Measurements from ENCODE around the gene LRRC4C. TPM values are rescaled to one million over a fixed set of nuclear protein-coding genes. Genes with fewer than 3 reads are reported as not detected.

LRRC4C gene
- total and polyA plus RNA-seq, 5 donors = 1.0 to 2.7 (median 2.0) TPM

DNA sequence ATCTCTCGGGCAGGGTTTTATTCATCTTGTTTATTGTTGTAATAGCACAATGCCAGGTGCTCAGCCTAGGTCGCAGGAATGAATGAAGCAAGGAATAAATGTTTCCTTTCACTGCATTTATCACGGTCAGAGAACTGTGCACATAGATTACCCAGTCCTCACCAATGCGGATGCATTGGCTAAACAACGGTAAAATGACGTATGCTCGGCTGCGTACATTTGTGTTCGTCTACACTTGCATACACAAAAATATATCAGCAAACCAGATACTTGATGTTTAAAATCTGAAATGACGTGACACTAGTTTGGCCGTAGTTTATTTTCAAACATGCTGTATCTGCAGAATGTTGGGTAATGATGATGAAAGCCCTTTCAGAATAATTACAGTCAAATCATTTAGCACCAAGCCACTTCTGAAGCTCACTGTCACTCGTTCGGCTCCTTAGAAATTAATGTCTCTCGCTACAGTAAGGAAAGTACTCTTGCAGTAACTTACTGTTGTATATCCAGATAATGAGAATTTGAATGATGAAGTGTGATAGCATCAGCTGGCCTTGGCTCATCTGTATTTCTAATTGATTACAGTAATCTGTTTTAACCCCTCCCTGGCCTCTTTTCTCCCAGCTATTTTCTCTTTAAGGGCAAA lies 268.9 kb downstream of the LRRC4C start:
- Histone ChIP-seq H3K4me1 (ENCODE audit: control insufficient read depth, insufficient read depth, low read length) (no peaks in the 10 kb centered on the region), H3K9me3 (ENCODE audit: control insufficient read depth, low read length) (no peaks in the 10 kb centered on the region), H3K27ac (ENCODE audit: low read length) (no peak overlapping the region), H3K4me3 (ENCODE audit: low read length) (no peak overlapping the region), H3K27me3 (ENCODE audit: control insufficient read depth, insufficient read depth) (no peaks in the 10 kb centered on the region)
- WGBS = 85% methylated on average over 14 of the region's 14 CpGs
- DNase-seq (no peak), ATAC-seq (no peak)
- intact Hi-C loops (cut with DNase I) = no loop called here

DNA sequence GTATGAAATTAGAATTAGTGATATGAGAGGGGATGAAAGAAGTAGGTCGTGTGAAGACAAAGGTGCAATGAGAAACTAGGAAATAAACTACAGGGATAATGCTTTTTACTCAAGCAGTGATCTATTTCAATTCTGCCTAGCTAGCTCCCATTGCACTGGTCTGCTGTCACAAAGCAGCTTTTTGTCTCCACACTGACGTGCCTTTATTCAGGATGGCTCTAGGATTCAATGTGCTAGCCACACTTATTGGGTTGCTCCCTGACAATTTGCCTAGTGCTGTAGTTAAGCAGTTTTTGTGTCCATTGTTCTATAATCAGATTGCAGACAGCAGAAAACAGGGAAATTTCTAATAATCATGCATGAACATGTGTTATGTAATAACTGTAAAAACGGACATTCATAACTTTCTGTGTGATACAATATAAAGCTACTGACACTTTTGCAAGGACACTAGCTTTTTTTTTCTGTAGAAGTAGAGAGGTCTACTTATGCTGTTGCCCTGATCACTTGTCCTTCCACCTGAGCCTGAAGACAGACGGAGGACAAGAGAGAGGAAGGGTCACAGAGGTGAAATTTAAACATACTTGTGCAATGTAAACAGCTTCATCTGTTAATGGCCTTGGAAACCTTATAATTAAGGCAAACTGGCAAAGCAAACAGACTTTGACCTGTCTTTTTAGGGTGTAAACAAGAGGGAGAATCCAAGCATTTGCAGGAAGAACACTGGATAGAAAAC lies 269.6 kb downstream of the LRRC4C start:
- DNase-seq = no peak
- H3K27me3 ChIP-seq (ENCODE audit: control insufficient read depth, insufficient read depth) = no peaks in the 10 kb centered on the region
- no peaks in the 10 kb centered on the region for H3K9me3 ChIP-seq (ENCODE audit: control insufficient read depth, low read length)
- H3K27ac ChIP-seq (ENCODE audit: low read length) = no peak overlapping the region
- intact Hi-C loops (cut with DNase I) = no loop called here
- 57% methylated on average over 4 of the region's 4 CpGs for WGBS
- H3K4me1 ChIP-seq (ENCODE audit: control insufficient read depth, insufficient read depth, low read length) = no peaks in the 10 kb centered on the region
- no peak overlapping the region for H3K4me3 ChIP-seq (ENCODE audit: low read length)
- no peak for ATAC-seq

DNA sequence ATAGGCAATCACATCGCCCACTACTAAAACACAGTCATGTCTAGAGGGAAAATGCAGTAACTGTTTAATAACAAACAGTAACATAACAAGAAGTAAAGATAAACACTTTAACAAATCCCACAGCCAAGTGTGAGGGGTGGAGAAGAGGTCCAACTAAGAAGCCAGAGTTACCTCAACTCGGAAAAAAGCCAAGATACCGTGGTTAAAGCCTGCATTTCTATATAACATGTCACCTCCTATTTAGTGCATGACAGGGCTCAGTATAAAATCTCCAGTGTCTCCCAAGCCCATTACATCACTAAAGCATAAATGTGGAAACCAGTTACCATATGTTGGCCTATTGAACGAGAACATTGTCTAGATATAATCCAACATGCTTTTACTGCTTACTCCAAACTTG lies 281.7 kb downstream of the LRRC4C start:
- DNase-seq (no peak), ATAC-seq (no peak)
- Histone ChIP-seq H3K27ac (ENCODE audit: low read length) (no peak overlapping the region), H3K9me3 (ENCODE audit: control insufficient read depth, low read length) (no peaks in the 10 kb centered on the region), H3K4me1 (ENCODE audit: control insufficient read depth, insufficient read depth, low read length) (no peaks in the 10 kb centered on the region), H3K4me3 (ENCODE audit: low read length) (no peak overlapping the region), H3K27me3 (ENCODE audit: control insufficient read depth, insufficient read depth) (no peaks in the 10 kb centered on the region)
- WGBS = 71% methylated on average over 4 of the region's 4 CpGs
- intact Hi-C loops (cut with DNase I) = no loop called here

DNA sequence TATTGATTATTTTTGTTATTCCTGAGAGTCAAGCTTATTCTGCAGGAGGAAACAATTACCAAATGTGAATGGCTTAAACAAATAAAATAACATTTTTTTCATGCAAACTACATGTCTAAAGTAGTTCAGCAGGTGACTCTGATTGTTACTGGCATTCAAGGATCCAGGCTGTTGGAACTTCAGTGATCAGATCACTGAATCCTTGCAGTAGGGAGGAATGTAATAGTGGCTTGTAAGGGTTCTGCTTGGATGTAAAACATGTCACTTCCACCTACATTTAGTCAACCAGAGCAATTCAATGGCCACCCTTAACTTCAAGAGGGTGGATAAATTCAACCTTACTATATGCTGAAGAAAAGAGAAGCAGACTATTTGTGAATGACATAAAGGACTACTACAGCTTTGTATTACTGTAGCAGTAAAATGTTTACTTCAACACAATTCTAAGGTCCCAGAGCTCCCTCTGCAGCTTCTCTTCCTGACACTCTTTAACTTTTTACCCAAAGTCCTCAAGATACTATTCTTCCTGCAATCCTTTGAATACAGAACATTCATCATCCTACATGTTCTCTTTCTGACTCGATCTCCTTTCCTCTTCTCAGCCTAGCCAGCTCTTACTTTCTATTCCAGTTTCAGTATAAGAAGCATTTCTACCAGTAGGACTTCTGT lies 284.0 kb downstream of the LRRC4C start:
- 48% methylated on average over 1 of the region's 1 CpG for WGBS
- H3K27ac ChIP-seq (ENCODE audit: low read length) = no peak overlapping the region
- H3K4me3 ChIP-seq (ENCODE audit: low read length) = no peak overlapping the region
- ATAC-seq = no peak
- intact Hi-C loops (cut with DNase I) = no loop called here
- no peak for DNase-seq
- H3K9me3 ChIP-seq (ENCODE audit: control insufficient read depth, low read length) = no peaks in the 10 kb centered on the region
- no peaks in the 10 kb centered on the region for H3K27me3 ChIP-seq (ENCODE audit: control insufficient read depth, insufficient read depth)
- no peaks in the 10 kb centered on the region for H3K4me1 ChIP-seq (ENCODE audit: control insufficient read depth, insufficient read depth, low read length)

DNA sequence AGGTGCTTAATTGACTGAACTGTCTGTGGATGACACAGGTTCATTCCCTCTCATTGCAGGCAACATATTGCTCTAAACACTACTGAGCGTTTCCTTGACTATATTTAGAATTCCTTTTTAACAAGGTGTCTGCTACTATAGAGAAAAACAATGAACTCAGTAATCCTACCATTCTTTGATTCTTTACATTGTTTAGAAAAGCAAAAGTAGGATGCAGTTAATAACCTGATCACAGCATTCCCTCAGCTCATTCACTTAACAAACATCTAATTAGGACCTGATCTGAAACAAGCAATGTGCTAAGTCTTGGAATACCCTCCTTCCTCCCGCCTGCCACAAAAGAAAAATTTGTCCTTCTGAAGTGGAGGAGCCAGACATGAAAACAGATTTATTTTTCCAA lies 313.1 kb downstream of the LRRC4C start:
- ATAC-seq (no peak), DNase-seq (no peak)
- intact Hi-C loops (cut with DNase I) = no loop called here
- H3K27me3 ChIP-seq (ENCODE audit: control insufficient read depth, insufficient read depth) = no peaks in the 10 kb centered on the region
- H3K4me1 ChIP-seq (ENCODE audit: control insufficient read depth, insufficient read depth, low read length) = no peaks in the 10 kb centered on the region
- no peak overlapping the region for H3K27ac ChIP-seq (ENCODE audit: low read length)
- no peak overlapping the region for H3K4me3 ChIP-seq (ENCODE audit: low read length)
- no peaks in the 10 kb centered on the region for H3K9me3 ChIP-seq (ENCODE audit: control insufficient read depth, low read length)
- WGBS = 60% methylated on average over 2 of the region's 2 CpGs

DNA sequence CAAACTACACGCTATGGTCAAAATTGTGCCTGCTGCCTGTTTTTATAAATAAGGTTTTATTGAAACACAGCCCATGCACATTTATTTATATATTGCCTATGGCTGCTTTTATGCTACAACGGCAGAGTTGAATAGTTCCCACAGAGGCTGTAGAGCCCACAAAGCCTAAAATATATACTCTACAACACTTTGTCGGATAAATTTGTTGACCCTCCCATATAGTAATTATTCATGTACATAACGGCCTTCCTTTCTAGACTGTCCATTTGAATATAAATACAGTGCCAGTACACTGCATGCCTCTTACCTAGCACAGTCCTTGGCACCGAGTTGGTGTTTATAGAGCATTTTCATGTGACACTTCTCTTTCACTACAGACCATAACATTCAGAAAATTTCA lies 314.0 kb downstream of the LRRC4C start:
- intact Hi-C loops (cut with DNase I) = no loop called here
- H3K9me3 ChIP-seq (ENCODE audit: control insufficient read depth, low read length) = no peaks in the 10 kb centered on the region
- H3K4me3 ChIP-seq (ENCODE audit: low read length) = no peak overlapping the region
- H3K4me1 ChIP-seq (ENCODE audit: control insufficient read depth, insufficient read depth, low read length) = no peaks in the 10 kb centered on the region
- no peak for DNase-seq
- ATAC-seq = no peak
- no peaks in the 10 kb centered on the region for H3K27me3 ChIP-seq (ENCODE audit: control insufficient read depth, insufficient read depth)
- 82% methylated on average over 5 of the region's 5 CpGs for WGBS
- H3K27ac ChIP-seq (ENCODE audit: low read length) = no peak overlapping the region

DNA sequence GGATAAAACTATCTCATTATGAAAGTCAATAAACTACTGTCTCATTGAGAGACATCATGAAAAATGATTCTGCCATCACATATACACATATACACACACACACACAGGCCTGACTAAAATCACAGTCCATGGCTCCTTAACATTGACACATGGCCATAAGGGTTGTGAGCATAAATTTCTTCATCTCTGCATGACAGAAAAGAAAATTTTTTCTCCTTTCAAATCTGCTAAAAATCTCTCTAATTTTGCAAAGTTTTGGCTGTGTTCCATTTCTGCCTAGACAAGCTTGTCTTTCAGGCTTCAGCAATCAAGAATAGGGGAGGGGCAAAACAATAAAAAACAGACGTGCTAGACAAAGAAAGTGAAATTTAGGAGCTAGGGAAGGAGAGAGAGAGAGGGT lies 324.5 kb downstream of the LRRC4C start:
- Histone ChIP-seq H3K9me3 (ENCODE audit: control insufficient read depth, low read length) (no peaks in the 10 kb centered on the region), H3K27ac (ENCODE audit: low read length) (no peak overlapping the region), H3K27me3 (ENCODE audit: control insufficient read depth, insufficient read depth) (no peaks in the 10 kb centered on the region), H3K4me1 (ENCODE audit: control insufficient read depth, insufficient read depth, low read length) (no peaks in the 10 kb centered on the region), H3K4me3 (ENCODE audit: low read length) (no peak overlapping the region)
- 17% methylated on average over 1 of the region's 1 CpG for WGBS
- DNase-seq (no peak), ATAC-seq (no peak)
- intact Hi-C loops (cut with DNase I) = no loop called here

DNA sequence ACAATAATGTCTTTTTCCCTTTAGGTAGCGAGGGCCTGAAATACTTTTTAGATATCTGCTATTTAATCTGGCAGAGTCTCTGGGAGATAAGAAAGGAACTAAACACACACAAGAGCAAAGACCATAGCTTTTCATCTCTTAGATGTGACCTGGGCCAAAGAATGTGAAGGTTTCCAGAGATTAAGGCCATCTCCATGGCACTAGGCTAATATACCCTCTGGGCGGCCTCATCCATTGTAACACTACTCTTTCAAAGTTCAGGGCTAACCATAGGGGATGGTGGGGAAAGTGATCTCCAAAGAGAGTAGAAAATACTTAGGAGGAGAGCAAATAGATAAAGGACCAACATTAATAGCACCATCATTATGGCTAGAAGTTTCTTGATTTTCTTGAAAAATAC lies 326.4 kb downstream of the LRRC4C start:
- H3K4me3 ChIP-seq (ENCODE audit: low read length) = no peak overlapping the region
- DNase-seq (no peak), ATAC-seq (no peak)
- H3K4me1 ChIP-seq (ENCODE audit: control insufficient read depth, insufficient read depth, low read length) = no peaks in the 10 kb centered on the region
- intact Hi-C loops (cut with DNase I) = no loop called here
- H3K27ac ChIP-seq (ENCODE audit: low read length) = no peak overlapping the region
- 86% methylated on average over 2 of the region's 2 CpGs for WGBS
- no peaks in the 10 kb centered on the region for H3K9me3 ChIP-seq (ENCODE audit: control insufficient read depth, low read length)
- no peaks in the 10 kb centered on the region for H3K27me3 ChIP-seq (ENCODE audit: control insufficient read depth, insufficient read depth)

DNA sequence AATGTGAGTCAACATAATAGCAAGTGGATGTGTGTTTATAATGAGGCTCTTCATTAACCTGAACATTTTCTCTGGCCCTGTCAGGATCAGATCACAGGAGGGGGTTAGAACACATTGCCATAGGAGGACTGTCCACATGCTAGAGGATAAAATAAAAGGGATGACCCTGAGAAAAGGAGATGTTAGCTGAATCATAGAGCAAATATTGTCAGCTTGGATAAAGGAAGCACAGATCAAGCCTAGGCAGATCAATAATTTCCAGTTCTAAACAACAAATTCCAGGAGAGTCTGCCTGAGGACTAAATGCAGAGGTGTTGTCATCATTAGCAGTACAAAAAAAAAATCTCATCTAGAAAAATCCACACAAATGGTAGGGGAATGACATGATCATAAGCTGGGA lies 337.9 kb downstream of the LRRC4C start:
- H3K9me3 ChIP-seq (ENCODE audit: control insufficient read depth, low read length) = no peaks in the 10 kb centered on the region
- ATAC-seq = no peak
- H3K27me3 ChIP-seq (ENCODE audit: control insufficient read depth, insufficient read depth) = no peaks in the 10 kb centered on the region
- no peaks in the 10 kb centered on the region for H3K4me1 ChIP-seq (ENCODE audit: control insufficient read depth, insufficient read depth, low read length)
- H3K27ac ChIP-seq (ENCODE audit: low read length) = no peak overlapping the region
- intact Hi-C loops (cut with DNase I) = no loop called here
- no peak overlapping the region for H3K4me3 ChIP-seq (ENCODE audit: low read length)
- no peak for DNase-seq

DNA sequence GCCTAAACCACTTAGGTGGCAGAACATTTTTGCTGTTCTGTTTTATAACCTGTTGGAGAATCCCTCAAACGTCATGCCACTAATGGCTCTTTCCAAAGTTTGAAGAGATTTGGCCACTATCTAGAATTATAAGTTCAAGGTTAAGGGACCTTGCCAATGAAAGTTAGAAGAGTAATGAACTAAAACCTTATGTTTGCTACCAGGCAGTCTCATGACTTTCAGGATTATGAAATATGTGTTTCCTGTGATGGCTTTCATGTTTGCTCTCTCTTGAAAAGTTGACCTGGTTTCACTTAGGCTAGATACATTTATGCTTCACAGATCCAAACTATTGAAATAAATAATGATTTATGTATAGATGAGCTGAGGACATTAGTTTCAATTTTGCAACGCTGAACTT lies 340.0 kb downstream of the LRRC4C start:
- DNase-seq = no peak
- H3K4me1 ChIP-seq (ENCODE audit: control insufficient read depth, insufficient read depth, low read length) = no peaks in the 10 kb centered on the region
- no peaks in the 10 kb centered on the region for H3K9me3 ChIP-seq (ENCODE audit: control insufficient read depth, low read length)
- 69% methylated on average over 2 of the region's 2 CpGs for WGBS
- intact Hi-C loops (cut with DNase I) = no loop called here
- H3K27me3 ChIP-seq (ENCODE audit: control insufficient read depth, insufficient read depth) = no peaks in the 10 kb centered on the region
- H3K4me3 ChIP-seq (ENCODE audit: low read length) = no peak overlapping the region
- ATAC-seq = no peak
- H3K27ac ChIP-seq (ENCODE audit: low read length) = no peak overlapping the region

DNA sequence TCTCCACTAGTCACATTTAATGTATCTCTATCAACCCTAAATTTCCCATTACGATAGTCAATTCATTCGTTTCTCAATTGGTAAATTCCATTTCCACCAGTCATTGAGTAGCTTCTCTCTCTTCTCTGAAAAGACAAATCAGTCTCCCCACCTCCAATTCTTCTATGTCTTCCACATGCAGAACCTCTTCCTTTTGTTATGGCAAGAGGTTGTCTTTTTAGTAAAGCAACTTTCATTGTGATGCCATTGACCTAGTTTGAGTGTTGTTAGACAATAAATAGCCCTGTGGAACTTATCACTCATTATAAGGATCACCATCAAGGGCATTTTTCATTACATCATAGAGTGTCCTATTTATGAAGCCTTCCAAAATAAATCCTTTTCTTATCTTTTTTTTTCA lies 340.9 kb downstream of the LRRC4C start:
- Histone ChIP-seq H3K4me3 (ENCODE audit: low read length) (no peak overlapping the region), H3K4me1 (ENCODE audit: control insufficient read depth, insufficient read depth, low read length) (no peaks in the 10 kb centered on the region), H3K27ac (ENCODE audit: low read length) (no peak overlapping the region), H3K27me3 (ENCODE audit: control insufficient read depth, insufficient read depth) (no peaks in the 10 kb centered on the region), H3K9me3 (ENCODE audit: control insufficient read depth, low read length) (no peaks in the 10 kb centered on the region)
- intact Hi-C loops (cut with DNase I) = no loop called here
- no peak for DNase-seq
- no peak for ATAC-seq
- WGBS = 55% methylated on average over 2 of the region's 2 CpGs

All from right cardiac atrium (tissue), 5 donors.